Measurements from ENCODE around the gene FGD2.

DNA sequence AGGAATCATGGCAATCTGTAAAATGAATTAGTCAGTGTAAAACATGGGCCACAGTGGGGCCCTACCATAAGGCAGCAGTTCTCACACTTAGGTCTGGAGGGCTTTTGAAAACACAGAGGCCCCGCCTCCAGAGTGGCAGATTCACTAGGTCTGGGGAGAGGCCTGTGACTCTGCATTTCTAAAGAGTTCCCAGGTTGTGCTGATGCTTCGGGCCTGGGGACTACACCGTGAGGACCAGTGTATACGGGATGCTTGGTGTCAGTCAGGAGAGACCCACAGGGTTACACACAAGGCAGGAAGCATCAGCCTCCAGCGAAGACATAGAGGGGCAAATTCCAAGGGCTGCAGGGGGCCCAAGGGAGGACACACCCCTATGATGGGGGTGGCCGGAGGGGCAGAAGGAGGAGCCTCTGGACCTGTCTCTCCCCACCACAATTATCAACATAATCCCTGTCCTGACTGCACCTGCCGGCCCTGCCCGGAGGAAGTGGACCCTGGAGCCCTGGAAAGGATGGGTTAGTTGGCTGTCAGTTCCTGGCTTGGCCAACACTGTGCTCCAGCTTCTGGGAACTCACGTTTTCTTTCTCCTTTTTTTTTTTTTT, 46.7 kb downstream of the FGD2 start:
- no peak for TF ChIP-seq SUZ12 (IDR thresholded peaks at IDR 0.05; ENCODE audit: extremely low read depth, insufficient read depth, insufficient read length)
- no peak for TF ChIP-seq YY1 (IDR thresholded peaks at IDR 0.05; ENCODE audit: insufficient read depth, insufficient read length)
- TF ChIP-seq ZNF274 (IDR thresholded peaks at IDR 0.05; ENCODE audit: low read depth, low read length): no peak

Measured in NT2/D1 (cell line).